Measurements from ENCODE around the gene CIDEA.

- TF ChIP-seq CTCF (IDR thresholded peaks at IDR 0.05) (peak in 1 of 12 donors; percentile 8), POLR2A (IDR thresholded peaks at IDR 0.05) (no peak)
Measured at GRCh38 chr18:12278215-12278671, 24.1 kb downstream of the CIDEA start.

All from heart left ventricle (tissue), 13 donors.